Raji (cell line): ENCODE measurements around the gene PDE4B.

ENCODE experiments used
- POLR2A ChIP-seq: IDR thresholded peaks from 2 replicates; pipeline ENCODE4 v1.6.1; 2011; ENCODE audit warnings: low read depth, low read length, control low read depth; ENCODE audit not compliant: insufficient read depth

The PDE4B gene

DNA sequence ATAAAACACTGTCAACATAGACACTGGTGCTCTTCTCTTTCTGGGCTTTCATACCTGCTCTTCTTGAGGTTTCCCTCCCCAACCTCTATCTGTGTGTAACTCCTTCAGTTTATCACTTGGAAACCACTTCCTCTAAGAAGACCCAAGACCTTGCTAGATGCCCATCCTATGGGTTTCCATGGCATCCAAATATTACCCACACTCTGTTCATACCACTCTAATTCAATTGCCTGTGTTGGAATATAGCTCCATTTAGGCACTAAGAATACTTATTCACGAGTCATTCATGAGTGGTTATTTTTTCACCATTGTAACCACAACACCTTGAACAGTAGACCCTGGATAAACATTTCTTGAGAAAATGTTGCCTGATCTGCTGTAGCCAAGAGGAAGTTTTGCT is 510.1 kb downstream of the PDE4B start:
- no peak for TF ChIP-seq POLR2A

DNA sequence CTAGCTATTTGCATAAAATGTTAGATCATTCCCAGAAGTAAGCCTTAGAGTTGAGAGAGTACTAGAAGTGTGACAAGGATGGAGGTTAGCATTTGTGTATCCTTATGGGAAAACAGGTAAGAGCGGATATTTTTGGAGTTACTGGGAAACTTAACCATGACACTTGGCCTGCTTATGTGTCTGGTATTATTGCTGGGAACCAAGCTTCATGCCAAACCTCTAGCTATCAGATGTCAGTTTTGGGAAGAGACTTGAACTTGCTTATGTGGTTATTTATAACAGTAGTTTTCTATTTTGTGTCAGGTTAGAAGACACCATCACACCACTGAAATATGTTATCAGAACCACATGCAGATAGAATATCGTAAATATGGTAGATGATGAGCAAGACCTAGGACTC is 511.0 kb downstream of the PDE4B start:
- no peak for TF ChIP-seq POLR2A

DNA sequence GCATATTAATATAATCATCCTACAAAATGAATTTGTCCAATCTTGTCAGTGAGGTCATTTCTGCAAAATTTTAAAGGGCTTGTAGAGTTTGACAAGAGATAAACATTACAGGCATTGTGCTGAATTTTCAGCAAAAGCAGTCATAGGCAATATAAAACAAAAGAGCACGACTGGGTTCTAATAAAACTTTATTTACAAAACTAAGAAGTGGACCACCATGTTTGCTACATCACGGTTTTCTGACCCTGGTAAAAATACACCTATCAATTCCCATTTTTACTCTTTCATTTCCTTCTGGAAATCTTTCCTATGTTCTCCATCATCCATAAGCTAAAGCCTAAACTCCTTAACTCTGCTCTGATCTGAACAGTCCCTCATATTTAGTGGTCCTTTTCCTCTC is 511.4 kb downstream of the PDE4B start:
- no peak for TF ChIP-seq POLR2A

DNA sequence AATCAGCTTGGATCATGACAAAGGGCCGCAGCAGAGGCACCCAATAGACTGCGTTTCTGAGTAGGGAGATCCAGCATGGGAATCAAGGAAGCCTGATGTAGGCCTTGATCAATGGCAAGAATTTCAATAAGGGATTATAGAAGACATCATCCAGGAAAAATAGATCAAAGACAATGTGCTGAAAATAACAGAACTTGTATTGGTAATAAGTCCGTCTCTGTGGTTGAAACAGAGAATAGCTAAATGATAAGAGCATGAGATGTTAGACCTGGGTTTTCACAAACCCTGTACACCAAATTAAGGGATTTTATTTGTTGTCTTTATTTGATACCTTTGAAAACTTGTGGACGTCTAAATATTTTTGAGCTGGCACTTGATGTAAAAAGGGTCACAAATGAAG is 513.2 kb downstream of the PDE4B start:
- TF ChIP-seq POLR2A = no peak

DNA sequence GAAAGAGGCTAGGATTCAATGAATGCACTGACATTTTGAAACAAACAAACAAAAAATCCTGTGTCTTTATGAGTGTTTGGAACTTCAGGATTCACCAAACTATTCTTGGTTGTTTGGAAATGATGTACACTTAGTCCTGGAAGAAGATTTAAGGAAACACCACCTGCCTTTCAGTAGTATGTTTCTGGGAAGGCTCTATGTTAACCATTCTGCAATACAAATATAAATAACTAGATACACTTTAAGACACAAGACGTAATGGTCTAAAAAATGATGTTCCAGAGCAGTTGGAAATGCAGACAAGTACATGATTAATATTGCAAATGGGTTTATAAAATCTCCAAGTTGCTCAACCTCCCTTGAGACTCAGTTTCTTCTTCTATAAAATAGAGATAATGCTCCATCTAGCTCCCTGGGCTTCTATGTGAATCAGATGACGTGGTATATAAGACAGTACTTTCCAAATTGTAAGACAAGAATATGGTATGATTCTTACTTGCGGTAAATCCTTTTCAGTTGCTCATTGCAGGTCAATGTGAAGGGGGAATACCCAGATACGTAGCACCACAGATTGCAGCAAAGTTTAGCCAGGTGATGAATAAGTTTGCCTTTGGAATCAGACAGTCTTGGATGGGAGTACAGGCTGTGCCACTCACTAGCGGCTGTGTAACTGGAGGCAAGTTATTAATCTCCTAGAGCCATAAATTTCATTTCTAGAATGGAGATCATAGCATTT is 516.5 kb downstream of the PDE4B start:
- TF ChIP-seq POLR2A = no peak

DNA sequence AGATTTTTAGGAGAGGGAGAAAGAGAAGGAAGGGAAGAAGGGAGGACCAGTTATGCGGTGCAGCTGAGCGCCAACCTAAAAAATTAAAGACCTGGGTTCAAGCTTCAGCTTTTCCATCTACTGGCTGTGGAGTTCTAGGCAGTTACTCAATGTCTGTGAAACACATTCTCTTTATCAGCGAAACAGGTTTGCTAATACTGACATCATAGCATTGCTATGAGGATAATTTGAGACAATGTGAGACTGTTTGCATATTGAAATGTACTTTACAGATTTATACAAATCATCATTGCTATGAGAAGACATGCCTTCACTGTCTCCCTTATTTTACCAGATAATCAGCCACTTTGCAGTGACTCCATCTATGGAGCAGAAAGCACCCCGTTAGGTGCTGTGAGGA is 518.4 kb downstream of the PDE4B start:
- no peak for TF ChIP-seq POLR2A

DNA sequence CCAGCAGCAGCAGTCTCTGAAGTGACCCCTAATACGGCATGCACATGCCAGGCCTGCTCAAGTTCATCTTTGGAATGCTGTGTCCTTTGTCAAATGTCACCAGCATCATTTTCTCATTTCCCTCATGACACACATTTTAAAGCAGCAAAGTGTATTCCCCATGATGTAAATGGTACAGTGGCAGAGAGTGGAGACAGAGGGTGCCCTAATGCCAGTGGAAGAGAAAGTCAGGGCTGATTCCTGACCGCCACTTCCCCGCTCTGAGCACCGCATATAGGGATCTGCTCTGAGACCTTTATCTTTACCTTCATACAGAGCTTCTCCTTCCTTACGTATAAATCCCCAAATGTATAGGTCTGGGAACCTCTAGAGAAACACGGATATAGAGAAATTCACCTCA is 518.9 kb downstream of the PDE4B start:
- no peak for TF ChIP-seq POLR2A

DNA sequence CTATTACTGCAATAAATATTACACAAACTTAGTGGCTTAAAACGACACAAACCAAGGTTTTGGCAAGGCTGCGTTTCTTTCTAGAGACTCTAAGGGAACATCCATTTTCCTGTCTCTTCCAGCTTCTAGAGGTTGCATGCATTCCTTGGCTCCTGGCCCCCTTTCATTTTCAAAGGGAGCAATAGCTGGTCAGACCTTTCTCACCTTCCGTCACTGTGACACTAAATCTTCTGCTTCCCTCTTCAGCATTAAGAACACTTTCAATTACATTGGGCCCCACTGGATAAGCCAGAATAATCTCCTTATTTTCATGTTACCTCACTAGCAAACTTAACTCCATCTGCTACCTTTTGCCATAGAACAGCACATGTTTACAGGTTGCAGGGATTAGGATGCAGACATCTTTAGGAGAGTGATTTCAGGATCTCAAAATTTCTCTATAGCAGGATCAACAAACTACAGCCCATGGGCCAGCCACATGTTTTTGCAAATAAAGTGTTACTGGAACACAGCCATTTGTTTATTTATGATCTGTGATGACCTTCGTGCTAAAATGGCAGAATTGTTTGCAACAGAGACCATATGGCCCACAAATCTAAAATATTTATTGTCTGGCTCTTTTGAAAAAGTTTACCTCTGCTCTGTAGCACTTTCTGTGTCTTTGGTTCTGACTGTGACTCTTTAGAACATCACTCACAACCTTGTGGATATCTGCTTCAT is 519.7 kb downstream of the PDE4B start:
- TF ChIP-seq POLR2A = no peak

DNA sequence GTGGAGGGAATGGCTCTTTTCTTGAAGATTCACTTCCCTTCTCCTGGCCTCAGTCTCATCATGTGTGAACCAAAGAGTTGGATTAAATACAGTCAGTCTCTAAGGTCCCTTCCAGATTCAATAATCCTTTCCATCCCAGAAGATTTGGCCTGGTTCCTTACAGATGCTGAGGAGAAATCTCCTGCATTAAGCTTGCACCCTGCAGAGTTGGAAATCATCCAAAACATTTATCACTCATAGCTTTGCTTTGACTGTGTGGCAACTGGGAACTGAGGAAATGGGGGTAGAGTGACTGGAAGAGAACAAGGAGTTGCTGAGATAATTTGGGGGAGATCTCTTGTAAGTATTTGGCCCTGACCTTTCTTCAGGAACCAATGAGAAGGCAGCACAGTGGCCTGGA is 520.7 kb downstream of the PDE4B start:
- TF ChIP-seq POLR2A = no peak

DNA sequence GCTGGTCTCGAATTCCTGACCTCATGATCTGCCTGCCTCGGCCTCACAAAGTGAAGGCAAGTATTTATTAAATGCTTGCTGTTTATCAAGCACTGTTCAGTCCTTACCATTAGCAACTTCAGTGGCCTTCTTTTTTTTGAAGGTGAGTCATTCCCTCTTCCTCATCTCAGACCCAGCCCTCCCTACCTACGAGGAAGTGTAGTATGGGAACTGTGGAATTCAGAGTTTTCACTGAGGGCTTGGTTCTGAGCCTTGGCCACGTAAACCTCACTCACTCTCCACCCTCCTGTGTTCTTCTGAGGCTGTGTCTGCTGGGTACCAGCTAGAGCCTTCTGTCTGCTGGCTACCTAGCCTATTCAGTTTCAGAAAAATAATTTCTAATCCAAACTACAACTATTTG is 523.0 kb downstream of the PDE4B start:
- TF ChIP-seq POLR2A = no peak

DNA sequence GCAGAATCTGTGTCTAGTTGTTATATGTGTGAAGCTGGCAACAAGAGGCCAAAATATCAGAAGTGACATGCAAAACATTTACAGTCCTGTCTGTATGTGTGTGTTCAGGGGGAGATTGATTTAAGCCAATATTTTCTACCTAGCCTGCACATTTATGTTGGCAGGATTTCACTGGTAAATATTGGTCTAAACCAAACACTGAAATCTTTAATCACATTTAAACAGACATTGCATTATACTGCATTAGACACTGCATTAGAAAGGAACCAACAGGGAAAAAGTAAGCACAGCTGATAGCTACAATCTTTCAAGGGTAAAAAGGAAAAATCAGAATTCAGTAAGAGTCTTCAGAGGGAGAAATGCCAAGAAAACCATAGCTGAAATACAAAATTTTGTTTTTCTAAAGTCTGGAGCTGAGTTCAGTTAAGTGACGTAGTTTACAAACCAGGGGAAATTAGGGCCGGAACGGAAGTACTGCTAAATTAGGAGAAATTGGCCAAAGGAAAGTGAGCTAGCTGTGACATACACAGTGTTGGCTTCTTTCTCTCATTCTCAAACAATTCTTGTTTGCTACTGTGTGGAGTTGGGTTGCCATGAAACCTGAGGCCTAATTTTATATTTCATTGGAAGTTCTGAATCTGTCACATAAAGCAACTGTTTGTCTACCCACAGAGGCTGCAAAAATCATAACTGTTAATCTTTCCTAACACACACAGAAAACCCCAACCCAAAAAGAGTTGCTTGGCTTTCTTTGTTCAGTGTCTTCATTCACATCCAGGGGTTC is 524.0 kb downstream of the PDE4B start:
- no peak for TF ChIP-seq POLR2A

DNA sequence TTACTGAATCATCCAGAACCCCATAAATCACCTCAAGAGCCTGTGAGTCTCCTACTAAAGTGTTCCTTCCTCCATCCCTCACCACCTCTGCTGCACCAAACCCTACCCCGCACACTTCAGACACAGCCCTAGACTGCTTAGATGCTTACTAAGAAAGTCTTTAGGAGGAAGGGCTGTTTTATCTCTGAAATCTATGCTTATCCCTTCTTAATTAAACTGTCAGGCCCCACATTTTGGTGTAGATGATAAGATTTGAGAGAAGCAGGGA is 524.5 kb downstream of the PDE4B start:
- TF ChIP-seq POLR2A = no peak

DNA sequence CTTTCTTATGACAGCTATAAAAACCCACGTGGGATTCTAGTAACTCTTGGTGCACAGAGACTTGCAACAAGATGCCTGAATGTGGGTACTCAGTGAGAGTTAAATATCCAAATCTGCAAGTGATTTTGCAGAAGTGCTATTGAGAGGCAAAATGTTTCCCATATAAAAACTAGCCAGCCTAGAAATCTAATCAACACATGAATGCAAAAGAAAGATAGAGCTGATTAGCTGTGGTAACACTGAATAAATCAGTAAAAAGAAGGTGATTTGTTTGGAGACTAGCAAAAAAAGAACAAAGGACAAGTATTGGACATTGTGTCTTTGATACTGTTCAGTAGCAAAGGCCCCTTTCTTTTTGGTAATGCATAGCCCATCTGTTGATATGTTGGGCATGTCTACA is 527.5 kb downstream of the PDE4B start:
- no peak for TF ChIP-seq POLR2A

DNA sequence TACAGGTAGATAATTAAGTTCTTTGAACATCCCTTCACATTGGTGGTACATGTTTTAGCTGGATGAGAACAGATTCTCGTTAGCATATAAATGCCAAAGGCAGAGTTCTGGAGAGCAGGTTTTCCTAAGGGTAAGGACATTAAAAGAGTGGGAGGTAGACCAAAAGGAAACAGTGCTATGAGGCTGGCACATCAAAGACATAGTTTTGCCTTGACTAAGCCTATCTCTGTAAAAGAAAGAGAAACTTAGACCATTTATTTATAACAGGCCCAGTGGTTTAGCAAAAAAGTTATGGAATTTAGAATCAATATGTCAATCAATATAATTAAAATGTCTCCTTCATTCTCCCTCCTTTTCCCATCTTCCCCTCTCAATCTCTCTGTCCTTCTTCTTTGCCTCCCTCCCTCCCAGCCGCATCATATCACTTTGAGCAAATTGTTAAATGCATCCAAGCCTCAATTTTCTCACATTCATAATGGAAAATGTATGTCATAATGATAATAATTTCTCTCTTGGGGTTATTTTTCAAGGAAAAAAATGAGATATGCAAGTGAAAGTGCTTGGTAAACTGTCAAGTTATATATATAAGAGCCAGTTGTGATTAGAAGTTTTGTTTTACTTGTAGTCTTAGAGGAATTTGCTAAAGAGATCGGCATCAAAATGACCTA is 531.4 kb downstream of the PDE4B start:
- TF ChIP-seq POLR2A = no peak

DNA sequence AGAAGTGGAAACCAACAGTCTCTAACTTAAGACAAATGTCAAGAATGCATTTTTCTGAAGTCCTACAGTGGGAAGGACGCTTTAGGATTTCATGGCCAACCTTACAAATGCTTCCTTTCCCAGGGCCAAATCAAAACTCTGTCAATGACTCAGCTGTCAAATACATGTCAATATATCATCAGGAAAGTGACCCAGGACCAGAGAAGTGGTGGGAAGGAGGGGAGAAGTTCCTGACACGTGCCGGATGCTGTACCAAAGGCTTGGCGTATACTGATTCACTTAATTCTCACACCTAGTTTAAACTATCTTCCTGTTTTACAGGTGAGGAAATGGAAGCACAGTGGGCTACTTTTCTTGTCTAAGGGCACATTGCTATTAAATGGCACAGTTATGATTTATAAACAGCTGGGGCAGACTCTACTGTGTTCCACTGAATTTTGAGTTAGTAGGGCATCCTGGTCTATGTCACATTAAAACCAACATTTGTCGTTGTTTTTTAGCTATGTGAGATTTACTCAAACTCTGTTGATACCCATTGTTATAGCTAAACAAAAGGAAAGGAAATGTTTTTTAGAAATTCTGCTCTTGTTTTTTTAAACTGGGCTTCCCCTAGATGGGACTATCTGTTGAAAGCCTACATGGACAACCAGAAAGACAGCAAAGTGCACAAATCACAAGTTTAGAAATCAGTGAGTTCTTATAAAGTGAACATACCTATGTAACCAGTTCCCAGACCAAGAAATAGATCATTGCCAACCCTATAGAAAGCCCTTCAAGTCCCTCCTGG is 533.1 kb downstream of the PDE4B start:
- TF ChIP-seq POLR2A = no peak
